WERI-Rb-1 (cell line): ENCODE data around the gene MACROD2.

Experiments
- DNase-seq: peaks from one replicate; pipeline ENCODE4 v3.0.0-alpha.2; 2020
- H3K27ac ChIP-seq: fragments of 250-450 bp; sonication (Bioruptor Pico); 2 replicates; pipeline ENCODE4 v1.5.1; 2020; ENCODE audit warnings: mild to moderate bottlenecking, moderate library complexity
- H3K27me3 ChIP-seq: fragments of 250-450 bp; sonication (Bioruptor Pico); 2 replicates; pipeline ENCODE4 v1.5.1; 2021; ENCODE audit warnings: mild to moderate bottlenecking, low read depth, moderate library complexity; ENCODE audit not compliant: insufficient read depth, severe bottlenecking
- H3K36me3 ChIP-seq: fragments of 250-450 bp; sonication (Bioruptor Pico); 2 replicates; pipeline ENCODE4 v1.5.1; 2020; ENCODE audit warnings: mild to moderate bottlenecking, moderate library complexity
- H3K4me3 ChIP-seq: 2 replicates; pipeline ENCODE4 v1.5.1; 2011; ENCODE audit warnings: low read depth, mild to moderate bottlenecking, control low read depth, low read length
- H3K9me3 ChIP-seq: fragments of 250-450 bp; sonication (Bioruptor Pico); 2 replicates; pipeline ENCODE4 v1.5.1; 2021; ENCODE audit warnings: mild to moderate bottlenecking, moderate library complexity; ENCODE audit not compliant: severe bottlenecking
- CTCF ChIP-seq: IDR thresholded peaks from 2 replicates; pipeline ENCODE4 v1.5.1; 2011; ENCODE audit warnings: low read depth, mild to moderate bottlenecking, control low read depth, inconsistent platforms, low read length

The MACROD2 gene

GRCh38 chr20:14616003-14616402 is 620.7 kb downstream of the MACROD2 start:
- no peak for TF ChIP-seq CTCF
- Histone ChIP-seq H3K4me3 (no peak overlapping the region), H3K36me3 (no peaks in the 10 kb centered on the region), H3K27me3 (no peaks in the 10 kb centered on the region), H3K27ac (no peak overlapping the region), H3K9me3 (no peaks in the 10 kb centered on the region)
- no peak for DNase-seq

- Histone ChIP-seq H3K27ac (no peak overlapping the region), H3K9me3 (no peaks in the 10 kb centered on the region), H3K27me3 (no peaks in the 10 kb centered on the region), H3K36me3 (no peaks in the 10 kb centered on the region), H3K4me3 (no peak overlapping the region)
- no peak for DNase-seq
- no peak for TF ChIP-seq CTCF
Observed at GRCh38 chr20:14617123-14617522, 621.8 kb downstream of the MACROD2 start.

DNA sequence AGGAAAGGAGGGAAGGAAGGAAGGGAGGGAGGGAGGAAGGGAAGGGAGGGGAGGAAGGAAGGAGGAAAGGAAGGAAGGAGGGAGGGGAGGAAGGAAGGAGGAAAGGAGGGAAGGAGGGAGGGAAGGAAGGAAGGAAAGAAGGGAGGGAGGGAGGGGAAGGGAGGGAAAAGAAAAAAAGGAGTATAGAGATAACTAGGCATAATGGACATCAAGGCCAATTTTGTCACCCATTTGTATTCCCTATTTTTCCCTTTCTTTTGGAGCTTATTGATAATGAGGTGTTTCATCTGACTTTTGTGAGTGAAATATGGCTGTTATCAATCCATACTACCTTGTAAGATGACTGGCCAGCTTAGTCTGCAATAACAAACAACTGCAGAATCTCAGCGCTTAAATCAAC is 624.1 kb downstream of the MACROD2 start:
- H3K36me3 ChIP-seq: no peaks in the 10 kb centered on the region
- DNase-seq: no peak
- no peaks in the 10 kb centered on the region for H3K27me3 ChIP-seq
- H3K9me3 ChIP-seq: no peaks in the 10 kb centered on the region
- no peak for TF ChIP-seq CTCF
- H3K27ac ChIP-seq: no peak overlapping the region
- no peak overlapping the region for H3K4me3 ChIP-seq

- H3K27ac ChIP-seq: no peak overlapping the region
- H3K27me3 ChIP-seq: no peaks in the 10 kb centered on the region
- H3K9me3 ChIP-seq: no peaks in the 10 kb centered on the region
- H3K36me3 ChIP-seq: no peaks in the 10 kb centered on the region
- H3K4me3 ChIP-seq: no peak overlapping the region
- no peak for TF ChIP-seq CTCF
- DNase-seq: no peak
Observed at GRCh38 chr20:14622796-14623195, 627.5 kb downstream of the MACROD2 start.

- Histone ChIP-seq H3K9me3 (no peaks in the 10 kb centered on the region), H3K4me3 (no peak overlapping the region), H3K27ac (no peak overlapping the region), H3K27me3 (no peaks in the 10 kb centered on the region), H3K36me3 (no peaks in the 10 kb centered on the region)
- no peak for DNase-seq
- no peak for TF ChIP-seq CTCF
Observed at GRCh38 chr20:14631011-14631410, 635.7 kb downstream of the MACROD2 start.

- no peak for DNase-seq
- no peaks in the 10 kb centered on the region for H3K36me3 ChIP-seq
- no peak overlapping the region for H3K4me3 ChIP-seq
- no peak for TF ChIP-seq CTCF
- no peaks in the 10 kb centered on the region for H3K9me3 ChIP-seq
- H3K27me3 ChIP-seq: no peaks in the 10 kb centered on the region
- no peak overlapping the region for H3K27ac ChIP-seq
Observed at GRCh38 chr20:14632906-14633305, 637.6 kb downstream of the MACROD2 start.
